GM12865 (cell line): ENCODE data around the gene FXYD6.

Experiments used
- DNase-seq: peaks from one replicate; pipeline ENCODE4 v3.0.0; 2010; ENCODE audit warnings: low read depth
- H3K4me3 ChIP-seq: 2 replicates; pipeline ENCODE4 v1.5.1; 2011; ENCODE audit warnings: mild to moderate bottlenecking, low read depth, low read length, control low read depth
- TF ChIP-seq, protein P1 (sequence below): IDR thresholded peaks from 2 replicates; pipeline ENCODE4 v1.5.1; 2011; ENCODE audit warnings: low read length, control low read depth, low read depth, inconsistent platforms; ENCODE audit not compliant: insufficient read depth; ENCODE audit errors: missing control alignments

The FXYD6 gene

DNA sequence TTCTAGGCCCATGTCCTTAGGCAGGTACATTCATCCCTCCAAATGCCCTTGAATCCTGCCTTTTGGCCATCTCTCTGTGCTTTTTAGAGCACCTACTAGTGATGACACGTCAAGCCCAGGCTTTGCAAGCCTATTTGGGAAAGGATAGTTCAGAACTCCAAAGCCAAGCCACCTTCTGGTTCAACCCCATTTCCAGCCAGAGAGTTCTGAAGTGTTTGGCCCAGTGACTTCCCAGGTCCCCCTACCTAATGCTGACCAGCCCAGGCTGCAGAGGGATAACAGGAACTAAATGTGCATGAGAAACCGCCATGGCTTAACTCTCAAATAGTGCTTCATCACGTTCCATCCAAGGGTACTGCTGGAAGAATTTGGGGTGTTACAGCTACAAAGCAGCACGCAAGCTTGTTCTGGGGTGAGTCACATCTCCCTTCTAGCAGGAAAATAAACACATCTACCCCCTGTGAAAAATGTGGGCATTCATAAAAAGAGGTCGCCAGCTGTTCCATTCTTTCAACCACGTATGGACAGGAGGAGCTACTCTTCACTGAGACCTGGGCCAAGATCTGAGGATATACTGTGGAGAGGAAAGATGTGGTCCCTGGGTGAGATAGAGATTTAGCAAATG, 2.0 kb upstream of the FXYD6 start:
- no peak overlapping the region for H3K4me3 ChIP-seq
- TF ChIP-seq, protein P1, sequence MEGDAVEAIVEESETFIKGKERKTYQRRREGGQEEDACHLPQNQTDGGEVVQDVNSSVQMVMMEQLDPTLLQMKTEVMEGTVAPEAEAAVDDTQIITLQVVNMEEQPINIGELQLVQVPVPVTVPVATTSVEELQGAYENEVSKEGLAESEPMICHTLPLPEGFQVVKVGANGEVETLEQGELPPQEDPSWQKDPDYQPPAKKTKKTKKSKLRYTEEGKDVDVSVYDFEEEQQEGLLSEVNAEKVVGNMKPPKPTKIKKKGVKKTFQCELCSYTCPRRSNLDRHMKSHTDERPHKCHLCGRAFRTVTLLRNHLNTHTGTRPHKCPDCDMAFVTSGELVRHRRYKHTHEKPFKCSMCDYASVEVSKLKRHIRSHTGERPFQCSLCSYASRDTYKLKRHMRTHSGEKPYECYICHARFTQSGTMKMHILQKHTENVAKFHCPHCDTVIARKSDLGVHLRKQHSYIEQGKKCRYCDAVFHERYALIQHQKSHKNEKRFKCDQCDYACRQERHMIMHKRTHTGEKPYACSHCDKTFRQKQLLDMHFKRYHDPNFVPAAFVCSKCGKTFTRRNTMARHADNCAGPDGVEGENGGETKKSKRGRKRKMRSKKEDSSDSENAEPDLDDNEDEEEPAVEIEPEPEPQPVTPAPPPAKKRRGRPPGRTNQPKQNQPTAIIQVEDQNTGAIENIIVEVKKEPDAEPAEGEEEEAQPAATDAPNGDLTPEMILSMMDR, result no peak
- DNase-seq, result no peak

DNA sequence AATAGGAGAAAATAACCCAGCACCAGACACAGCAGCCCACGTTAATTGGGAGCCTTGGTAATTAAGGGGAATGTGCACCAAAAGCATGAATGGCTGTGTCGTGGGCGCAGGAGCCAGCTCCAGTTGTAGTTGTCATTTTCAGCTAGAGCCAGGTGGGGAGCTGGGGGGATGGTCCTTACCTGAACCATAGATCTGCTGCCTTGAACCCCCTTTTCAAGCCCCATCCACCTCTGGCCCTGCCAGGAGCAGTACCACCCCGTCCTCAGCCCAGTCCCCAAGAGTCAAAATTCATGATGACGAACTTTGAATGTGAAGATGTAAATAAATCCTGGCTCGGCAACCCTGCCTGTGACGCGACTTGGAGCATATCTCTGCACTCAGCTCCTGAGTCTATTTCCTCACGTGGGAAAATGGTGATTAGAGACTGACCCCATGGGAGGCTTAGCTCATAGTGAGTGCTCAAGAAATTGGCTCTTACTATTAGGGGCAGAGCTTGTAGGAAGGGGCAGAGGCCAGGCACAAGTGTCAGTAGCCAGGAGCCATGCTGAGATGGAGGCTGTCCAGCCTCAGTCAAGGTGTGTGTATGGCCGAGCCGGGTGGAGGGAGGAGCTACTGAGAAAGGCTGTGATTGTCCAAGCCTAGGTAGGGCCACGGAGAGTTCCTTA, 794 bp upstream of the FXYD6 start:
- no peak overlapping the region for H3K4me3 ChIP-seq
- TF ChIP-seq, protein P1, result no peak
- no peak for DNase-seq

DNA sequence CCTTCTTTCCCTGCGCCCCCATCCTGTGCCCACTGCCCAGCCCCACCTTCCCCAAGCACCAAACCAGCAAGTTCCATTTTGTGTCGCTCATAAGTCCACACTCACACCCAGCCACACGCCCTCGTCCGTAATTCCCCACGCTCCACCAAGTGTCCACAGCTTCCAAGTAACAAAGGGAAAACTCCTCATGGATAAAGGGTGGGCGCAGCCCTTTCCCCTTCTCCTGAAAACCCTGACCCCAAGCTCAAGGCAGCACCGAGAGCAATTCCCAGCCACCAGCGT, 458 bp downstream of the FXYD6 start:
- DNase-seq, result no peak
- H3K4me3 ChIP-seq, result no peak overlapping the region
- TF ChIP-seq, protein P1, result no peak

DNA sequence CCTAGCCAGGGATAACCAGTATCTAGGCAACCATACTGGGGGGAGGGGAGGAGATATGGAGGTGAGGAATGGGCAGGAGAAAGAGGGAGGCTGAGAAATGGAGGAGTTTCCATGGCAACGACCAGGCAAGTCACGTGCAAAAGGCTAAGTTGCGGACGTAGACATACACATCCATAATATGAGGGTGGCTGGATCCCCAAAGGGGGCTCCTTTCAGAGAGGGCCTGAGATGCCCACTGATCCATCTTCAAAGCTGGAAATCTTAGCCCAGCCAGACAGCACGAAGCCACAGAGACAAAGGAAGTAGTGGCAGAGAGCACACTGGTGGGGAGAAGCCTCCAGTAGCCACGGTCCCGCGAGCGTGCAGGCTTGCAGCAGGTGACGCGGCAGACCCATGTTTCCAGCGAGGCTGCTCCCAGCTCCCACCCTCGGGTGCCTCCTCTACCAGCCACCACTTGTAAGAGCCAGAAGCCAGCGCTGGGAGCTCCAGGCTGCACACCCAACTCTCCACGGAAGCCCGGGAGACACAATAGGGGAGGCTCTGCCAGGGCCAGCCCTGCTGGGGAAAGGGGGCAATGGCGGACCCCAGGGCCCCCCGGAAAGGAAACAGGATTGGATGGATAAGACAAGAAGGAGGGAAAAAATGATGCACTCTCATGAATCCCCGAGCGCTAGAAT, 938 bp downstream of the FXYD6 start:
- H3K4me3 ChIP-seq, result no peak overlapping the region
- no peak for DNase-seq
- TF ChIP-seq, protein P1, result no peak

DNA sequence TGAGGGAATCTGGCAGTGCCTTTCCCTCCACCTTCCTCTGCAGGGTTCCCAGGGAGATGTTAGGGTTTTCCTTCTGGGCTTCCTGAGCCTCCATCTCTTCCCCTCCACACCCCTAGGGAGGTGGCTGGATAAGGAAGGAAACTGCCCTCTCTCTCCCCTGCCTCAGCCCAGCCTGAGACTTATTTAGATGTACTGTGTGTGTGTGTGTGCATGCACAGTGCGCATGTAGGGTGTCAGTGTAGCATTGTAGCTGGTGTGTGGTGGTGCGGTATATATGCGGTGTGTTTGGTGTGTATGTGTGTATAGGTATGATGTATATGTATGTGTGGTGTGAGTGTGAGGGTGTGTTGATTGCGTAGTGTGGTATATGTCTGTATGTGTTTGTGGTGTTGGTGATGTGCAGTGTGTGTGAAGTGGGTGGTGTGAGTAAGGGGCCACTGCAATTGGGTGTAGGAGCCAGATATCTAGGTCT, 1.5 kb downstream of the FXYD6 start:
- no peak overlapping the region for H3K4me3 ChIP-seq
- TF ChIP-seq, protein P1, result no peak
- no peak for DNase-seq

DNA sequence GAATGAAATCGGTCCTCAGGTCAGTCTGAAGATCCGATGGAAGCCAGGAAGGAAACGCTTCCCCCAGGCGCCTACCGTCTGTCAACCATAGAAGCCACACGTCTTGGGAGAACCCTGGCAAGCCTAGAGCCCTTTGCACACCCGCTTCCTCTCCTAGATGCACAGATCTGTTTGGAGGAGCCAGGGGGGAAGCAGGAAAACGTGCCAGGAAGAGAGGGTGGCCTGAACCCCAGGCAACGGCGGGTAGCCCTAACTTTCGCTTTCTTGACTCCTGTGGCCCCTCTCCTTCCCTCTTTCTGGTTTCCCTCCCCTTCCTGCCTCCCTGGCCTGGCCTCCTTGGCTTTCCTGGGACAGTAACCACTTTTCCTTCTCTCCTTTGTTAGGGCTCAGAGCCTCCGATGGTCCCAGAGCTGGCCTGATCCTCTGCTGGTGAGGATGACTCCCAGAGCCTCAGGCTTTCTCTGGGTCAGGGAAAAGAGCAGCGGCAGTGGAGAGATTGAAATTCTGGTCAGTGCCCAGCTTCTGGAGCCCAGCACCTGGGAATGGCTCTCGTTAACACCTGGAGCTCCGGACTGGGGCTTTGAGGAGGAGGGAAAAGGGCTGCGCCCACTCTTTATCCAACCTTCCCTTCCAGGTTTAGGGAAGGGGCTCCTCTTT, 2.1 kb downstream of the FXYD6 start:
- H3K4me3 ChIP-seq, result no peak overlapping the region
- DNase-seq, result no peak
- TF ChIP-seq, protein P1, result no peak
